ENCODE measurements around the gene SLC16A10.

GRCh38 chr6:111277819-111278218, 190.5 kb downstream of the SLC16A10 start:
- TF ChIP-seq CTCF (IDR thresholded peaks at IDR 0.05) = no peak
- no peak for TF ChIP-seq POLR2A (IDR thresholded peaks at IDR 0.05)
